GM12892 (cell line): Measurements from ENCODE around the gene B3GAT3.

Experiments used
- POLR2A ChIP-seq: IDR thresholded peaks from 2 replicates; pipeline ENCODE4 v1.6.1; 2011; ENCODE audit warnings: low read depth, low read length, control low read depth
- POLR2AphosphoS5 ChIP-seq: IDR thresholded peaks from 2 replicates; pipeline ENCODE4 v1.6.1; 2011; ENCODE audit warnings: low read depth, low read length, control low read depth
- TAF1 ChIP-seq: IDR thresholded peaks from 2 replicates; pipeline ENCODE4 v1.6.1; 2011; ENCODE audit warnings: low read depth, mild to moderate bottlenecking, control low read depth, low read length, borderline replicate concordance

- TF ChIP-seq POLR2AphosphoS5, result no peak
- TF ChIP-seq POLR2A, result no peak
- TF ChIP-seq TAF1, result no peak
Observed at GRCh38 chr11:62627713-62628112, 5.9 kb upstream of the B3GAT3 start.
